Subcutaneous abdominal adipose tissue (tissue), 5 donors: ENCODE measurements around the gene NAPA.

Experiments used
- H3K27ac ChIP-seq: one replicate; pipeline ENCODE4 v1.7.0; 2013; ENCODE audit warnings: low read depth, mild to moderate bottlenecking, inconsistent platforms, low read length, moderate library complexity
- H3K27me3 ChIP-seq, 5 donors: one replicate each; pipeline ENCODE4 v1.7.0; 2013; ENCODE audit warnings: low read length in 5 of 5, inconsistent platforms in 1 of 5; ENCODE audit not compliant: control insufficient read depth in 5 of 5, insufficient read depth in 4 of 5
- H3K36me3 ChIP-seq, 5 donors: one replicate each; pipeline ENCODE4 v1.7.0; 2013; ENCODE audit warnings: low read length in 5 of 5; ENCODE audit not compliant: control insufficient read depth in 5 of 5, insufficient read depth in 5 of 5
- H3K4me1 ChIP-seq, 5 donors: one replicate each; pipeline ENCODE4 v1.7.0; 2013; ENCODE audit warnings: low read length in 5 of 5, mild to moderate bottlenecking in 3 of 5, moderate library complexity in 1 of 5; ENCODE audit not compliant: control insufficient read depth in 5 of 5, insufficient read depth in 5 of 5
- H3K4me3 ChIP-seq, 5 donors: one replicate each; pipeline ENCODE4 v1.7.0; 2013; ENCODE audit warnings: low read length in 5 of 5, low read depth in 1 of 5
- H3K9ac ChIP-seq, 5 donors: one replicate each; pipeline ENCODE4 v1.7.0; 2013; ENCODE audit warnings: low read length in 5 of 5, mild to moderate bottlenecking in 4 of 5, moderate library complexity in 3 of 5
- H3K9me3 ChIP-seq, 5 donors: one replicate each; pipeline ENCODE4 v1.7.0; 2013; ENCODE audit warnings: low read length in 5 of 5; ENCODE audit not compliant: control insufficient read depth in 5 of 5
- donor health status: healthy.
- donor health status: healthy.
- donor health status: healthy.
- donor health status: healthy.
- donor health status: healthy.

Gene NAPA

GRCh38 chr19:47514869-47515588, at the start of gene NAPA:
NAPA (minus strand) TSS chr19:47515063; CDS start chr19:47514940, 123 bp downstream.
- peak within 1 kb of the TSS; percentile 81 to 99 (median 96) for H3K4me3 ChIP-seq
- peak within 1 kb of the TSS; percentile 96 for H3K27ac ChIP-seq
- H3K36me3 ChIP-seq = peaks cover 0 to 5% (median 0%) of the 10 kb centered on the region in 5 donors
- peak within 1 kb of the TSS; percentile 94 to 100 (median 99) for H3K9ac ChIP-seq
- H3K9me3 ChIP-seq = no peaks in the 10 kb centered on the region
- peaks cover 0 to 3% (median 0%) of the 10 kb centered on the region in 5 donors for H3K27me3 ChIP-seq
- H3K4me1 ChIP-seq = peaks cover 24 to 55% (median 50%) of the 10 kb centered on the region in 5 donors

GRCh38 chr19:47564081-47564480, 49.2 kb upstream of the NAPA start:
- Histone ChIP-seq H3K36me3 (no peaks in the 10 kb centered on the region), H3K9ac (no peak overlapping the region), H3K9me3 (no peaks in the 10 kb centered on the region), H3K27ac (no peak overlapping the region), H3K4me3 (no peak overlapping the region), H3K4me1 (no peaks in the 10 kb centered on the region), H3K27me3 (no peaks in the 10 kb centered on the region)

GRCh38 chr19:47561440-47562057, 46.7 kb upstream of the NAPA start:
- no peaks in the 10 kb centered on the region for H3K9me3 ChIP-seq
- no peak overlapping the region for H3K9ac ChIP-seq
- H3K4me1 ChIP-seq = no peaks in the 10 kb centered on the region
- no peak overlapping the region for H3K27ac ChIP-seq
- no peak overlapping the region for H3K4me3 ChIP-seq
- H3K36me3 ChIP-seq = no peaks in the 10 kb centered on the region
- H3K27me3 ChIP-seq = no peaks in the 10 kb centered on the region

GRCh38 chr19:47560999-47561398, 46.1 kb upstream of the NAPA start:
- H3K27me3 ChIP-seq = no peaks in the 10 kb centered on the region
- no peak overlapping the region for H3K27ac ChIP-seq
- no peaks in the 10 kb centered on the region for H3K36me3 ChIP-seq
- no peak overlapping the region for H3K4me3 ChIP-seq
- no peaks in the 10 kb centered on the region for H3K9me3 ChIP-seq
- H3K9ac ChIP-seq = no peak overlapping the region
- no peaks in the 10 kb centered on the region for H3K4me1 ChIP-seq

- no peaks in the 10 kb centered on the region for H3K9me3 ChIP-seq
- peaks cover 4 to 9% (median 8%) of the 10 kb centered on the region in 5 donors for H3K27me3 ChIP-seq
- H3K27ac ChIP-seq = no peak overlapping the region
- H3K36me3 ChIP-seq = no peaks in the 10 kb centered on the region
- H3K9ac ChIP-seq = no peak overlapping the region
- H3K4me1 ChIP-seq = peaks cover 0 to 5% (median 5%) of the 10 kb centered on the region in 5 donors
- H3K4me3 ChIP-seq = no peak overlapping the region
These were observed 35.3 kb upstream of the NAPA start for GRCh38 chr19:47550129-47550528.

- no peak overlapping the region for H3K27ac ChIP-seq
- H3K9me3 ChIP-seq = no peaks in the 10 kb centered on the region
- no peaks in the 10 kb centered on the region for H3K36me3 ChIP-seq
- H3K4me1 ChIP-seq = peaks cover 0 to 10% (median 7%) of the 10 kb centered on the region in 5 donors
- no peak overlapping the region for H3K9ac ChIP-seq
- no peak overlapping the region for H3K4me3 ChIP-seq
- peaks cover 4 to 16% (median 13%) of the 10 kb centered on the region in 5 donors for H3K27me3 ChIP-seq
These were observed 34.5 kb upstream of the NAPA start for GRCh38 chr19:47549261-47549862.

GRCh38 chr19:47547199-47547598, 32.3 kb upstream of the NAPA start:
- Histone ChIP-seq H3K4me3 (no peak overlapping the region), H3K9me3 (no peaks in the 10 kb centered on the region), H3K4me1 (peaks cover 0 to 10% (median 7%) of the 10 kb centered on the region in 5 donors), H3K9ac (no peak overlapping the region), H3K27ac (no peak overlapping the region), H3K36me3 (no peaks in the 10 kb centered on the region), H3K27me3 (peaks cover 4 to 20% (median 15%) of the 10 kb centered on the region in 5 donors)

- Histone ChIP-seq H3K4me1 (peaks cover 0 to 10% (median 7%) of the 10 kb centered on the region in 5 donors), H3K9me3 (no peaks in the 10 kb centered on the region), H3K27me3 (peaks cover 4 to 20% (median 15%) of the 10 kb centered on the region in 5 donors), H3K27ac (no peak overlapping the region), H3K4me3 (peak overlapping the region in 4 of 5 donors; percentile 2 to 52 (median 46)), H3K9ac (peak overlapping the region in 2 of 5 donors; percentile 20 to 56), H3K36me3 (no peaks in the 10 kb centered on the region)
These were observed 30.4 kb upstream of the NAPA start for GRCh38 chr19:47545061-47545948.

GRCh38 chr19:47544476-47544875, 29.6 kb upstream of the NAPA start:
- Histone ChIP-seq H3K4me3 (no peak overlapping the region), H3K36me3 (no peaks in the 10 kb centered on the region), H3K4me1 (peaks cover 0 to 10% (median 7%) of the 10 kb centered on the region in 5 donors), H3K27me3 (peaks cover 4 to 20% (median 17%) of the 10 kb centered on the region in 5 donors), H3K27ac (no peak overlapping the region), H3K9me3 (no peaks in the 10 kb centered on the region), H3K9ac (no peak overlapping the region)
